CD14-positive monocyte (primary cell): ENCODE data around the gene CYP19A1. TPM values are rescaled to one million over a fixed set of nuclear protein-coding genes. Genes with fewer than 3 reads are reported as not detected.

ENCODE experiments used
- DNase-seq, 3 donors: peaks; one replicate each; pipeline ENCODE4 v3.0.0-alpha.2; 2011 to 2022
- H2AFZ ChIP-seq: 2 replicates; pipeline ENCODE4 v1.6.0; 2012; ENCODE audit warnings: mild to moderate bottlenecking, low read depth, low read length, inconsistent platforms; ENCODE audit not compliant: insufficient read depth, poor library complexity, severe bottlenecking
- H3K27ac ChIP-seq, 2 donors: 1 replicate in 1 of 2; 2 replicates in 1 of 2; pipeline ENCODE4 v1.5.1; 2012 to 2013; ENCODE audit warnings: low read length in 2 of 2, control low read depth in 1 of 2, inconsistent platforms in 1 of 2, low read depth in 1 of 2, mild to moderate bottlenecking in 1 of 2
- H3K27me3 ChIP-seq, 2 donors: one replicate each; pipeline versions ENCODE4 v1.6.0 to v1.6.1; 2011 to 2013; ENCODE audit warnings: low read length in 2 of 2; ENCODE audit not compliant: control insufficient read depth in 2 of 2, insufficient read depth in 2 of 2
- H3K36me3 ChIP-seq, 2 donors: replicated peaks in 1 of 2; 1 replicate in 1 of 2; 2 replicates in 1 of 2; pipeline versions ENCODE4 v1.5.1 to v1.6.1; 2012 to 2013; ENCODE audit warnings: low read length in 2 of 2, control low read depth in 1 of 2, inconsistent platforms in 1 of 2, mild to moderate bottlenecking in 1 of 2; ENCODE audit not compliant: insufficient read depth in 2 of 2, control insufficient read depth in 1 of 2
- H3K4me1 ChIP-seq, 2 donors: 1 replicate in 1 of 2; 2 replicates in 1 of 2; pipeline versions ENCODE4 v1.5.1 to v1.6.1; 2012 to 2013; ENCODE audit warnings: low read length in 2 of 2, control low read depth in 1 of 2, inconsistent platforms in 1 of 2, mild to moderate bottlenecking in 1 of 2, moderate library complexity in 1 of 2; ENCODE audit not compliant: insufficient read depth in 2 of 2, control insufficient read depth in 1 of 2
- H3K4me2 ChIP-seq: replicated peaks from 2 replicates; pipeline ENCODE3; 2012; ENCODE audit warnings: low read length, moderate library complexity, mild to moderate bottlenecking; ENCODE audit not compliant: poor library complexity, severe bottlenecking; ENCODE audit errors: extremely low read depth
- H3K4me3 ChIP-seq, 3 experiments: fragments of 200-600 bp in 1 of 3; sonication (generic) in 1 of 3; replicated peaks in 1 of 3; 1 replicate in 2 of 3; 2 replicates in 1 of 3; pipeline ENCODE4 v1.5.1; 2011 to 2013; ENCODE audit warnings: low read length in 3 of 3, mild to moderate bottlenecking in 3 of 3, control low read depth in 2 of 3, low read depth in 2 of 3, inconsistent platforms in 1 of 3, moderate library complexity in 1 of 3
- H3K79me2 ChIP-seq: 2 replicates; pipeline ENCODE4 v1.6.0; 2012; ENCODE audit warnings: mild to moderate bottlenecking, control low read depth, inconsistent platforms, low read length, moderate library complexity; ENCODE audit not compliant: insufficient read depth
- H3K9ac ChIP-seq: 2 replicates; pipeline ENCODE4 v1.6.0; 2017; ENCODE audit warnings: low read length, mild to moderate bottlenecking; ENCODE audit not compliant: insufficient read depth, poor library complexity, severe bottlenecking
- H3K9me3 ChIP-seq, 2 donors: replicated peaks in 1 of 2; 1 replicate in 1 of 2; 2 replicates in 1 of 2; pipeline versions ENCODE4 v1.5.1 to v1.6.1; 2012 to 2013; ENCODE audit warnings: low read length in 2 of 2, control low read depth in 1 of 2; ENCODE audit not compliant: control insufficient read depth in 1 of 2, insufficient read depth in 1 of 2
- H4K20me1 ChIP-seq: 2 replicates; pipeline ENCODE4 v1.6.0; 2012; ENCODE audit warnings: mild to moderate bottlenecking, low read length, control low read depth, moderate library complexity; ENCODE audit not compliant: insufficient read depth
- H3K27ac Mint-ChIP-seq, 7 donors: one replicate each; pipeline ENCODE4 v1.8.0; 2020; ENCODE audit warnings: mild to moderate bottlenecking in 7 of 7, mixed read lengths in 7 of 7, moderate library complexity in 6 of 7, inconsistent platforms in 2 of 7
- H3K27me3 Mint-ChIP-seq, 3 donors: one replicate each; pipeline ENCODE4 v1.8.0; 2021 to 2022; ENCODE audit warnings: low read depth in 3 of 3, mild to moderate bottlenecking in 3 of 3, mixed read lengths in 3 of 3, moderate library complexity in 3 of 3, inconsistent platforms in 1 of 3
- H3K36me3 Mint-ChIP-seq, 2 donors: one replicate each; pipeline ENCODE4 v1.8.0; 2020; ENCODE audit warnings: mixed read lengths in 2 of 2, inconsistent platforms in 1 of 2, mild to moderate bottlenecking in 1 of 2
- H3K4me1 Mint-ChIP-seq: one replicate; pipeline ENCODE4 v1.8.0; 2020; ENCODE audit warnings: mild to moderate bottlenecking, mixed read lengths
- H3K4me3 Mint-ChIP-seq, 2 donors: one replicate each; pipeline ENCODE4 v1.8.0; 2020; ENCODE audit warnings: mild to moderate bottlenecking in 2 of 2, mixed read lengths in 2 of 2, moderate library complexity in 1 of 2
- H3K9me3 Mint-ChIP-seq, 7 donors: one replicate each; pipeline ENCODE4 v1.8.0; 2020 to 2022; ENCODE audit warnings: mixed read lengths in 7 of 7, mild to moderate bottlenecking in 6 of 7, moderate library complexity in 6 of 7, inconsistent platforms in 2 of 7
- CTCF ChIP-seq: fragments of 200-600 bp; IDR thresholded peaks from one replicate; pipeline ENCODE4 v1.8.0; 2022; ENCODE audit warnings: antibody characterized with exemption, mild to moderate bottlenecking
- WGBS: methylation state at CpG from one replicate; pipeline ENCODE4 v1.1.5; 2013; ENCODE audit warnings: missing lambda C conversion rate; ENCODE audit not compliant: insufficient coverage; 5-methylcytosine and 5-hydroxymethylcytosine counted together
- intact Hi-C, 2 donors: fragments of 100-400 bp; cut with micrococcal nuclease; formaldehyde crosslinking; loops; one replicate each; pipeline versions ENCODE4 v1.15.0 to v1.15.1; 2023
- polyA plus RNA-seq, 3 donors: library from polyadenylated mRNA; depleted of rRNA in 1 of 3; unstranded in 2 of 3; stranded (reverse) in 1 of 3; fragments of 300-500 nt in 2 of 3; fragments of >200 nt in 1 of 3; fragmentation: Illumina TruSeq in 2 of 3; gene quantifications; 1 replicate in 2 of 3; 2 replicates in 1 of 3; pipeline ENCODE4 v1.2.3, GENCODE V29; 2012 to 2021

CYP19A1 gene
- polyA plus RNA-seq, 3 donors, result not detected

GRCh38 chr15:51191766-51192165, 146.6 kb downstream of the CYP19A1 start:
- H3K4me1 Mint-ChIP-seq, result peaks cover 58% of the 10 kb centered on the region
- intact Hi-C loops, result no loop called here
- H3K36me3 Mint-ChIP-seq, result peaks cover 0 to 2% of the 10 kb centered on the region in 2 donors
- peaks cover 0 to 3% (median 0%) of the 10 kb centered on the region in 7 donors for H3K9me3 Mint-ChIP-seq
- TF ChIP-seq CTCF, result no peak
- no peak overlapping the region for H3K4me3 Mint-ChIP-seq
- Histone ChIP-seq H3K36me3 (no peaks in the 10 kb centered on the region), H3K4me2 (no peak overlapping the region), H3K9me3 (no peaks in the 10 kb centered on the region), H3K27me3 (peaks cover 0 to 6% of the 10 kb centered on the region in 2 donors), H2AFZ (no peak overlapping the region), H3K9ac (no peak overlapping the region), H4K20me1 (no peaks in the 10 kb centered on the region), H3K4me3 (no peak overlapping the region), H3K4me1 (peaks cover 45 to 62% of the 10 kb centered on the region in 2 donors), H3K79me2 (no peaks in the 10 kb centered on the region), H3K27ac (no peak overlapping the region)
- peaks cover 9 to 17% (median 11%) of the 10 kb centered on the region in 3 donors for H3K27me3 Mint-ChIP-seq
- H3K27ac Mint-ChIP-seq, result no peak overlapping the region
- 93% methylated on average over 4 of the region's 9 CpGs for WGBS
- no peak for DNase-seq

DNA sequence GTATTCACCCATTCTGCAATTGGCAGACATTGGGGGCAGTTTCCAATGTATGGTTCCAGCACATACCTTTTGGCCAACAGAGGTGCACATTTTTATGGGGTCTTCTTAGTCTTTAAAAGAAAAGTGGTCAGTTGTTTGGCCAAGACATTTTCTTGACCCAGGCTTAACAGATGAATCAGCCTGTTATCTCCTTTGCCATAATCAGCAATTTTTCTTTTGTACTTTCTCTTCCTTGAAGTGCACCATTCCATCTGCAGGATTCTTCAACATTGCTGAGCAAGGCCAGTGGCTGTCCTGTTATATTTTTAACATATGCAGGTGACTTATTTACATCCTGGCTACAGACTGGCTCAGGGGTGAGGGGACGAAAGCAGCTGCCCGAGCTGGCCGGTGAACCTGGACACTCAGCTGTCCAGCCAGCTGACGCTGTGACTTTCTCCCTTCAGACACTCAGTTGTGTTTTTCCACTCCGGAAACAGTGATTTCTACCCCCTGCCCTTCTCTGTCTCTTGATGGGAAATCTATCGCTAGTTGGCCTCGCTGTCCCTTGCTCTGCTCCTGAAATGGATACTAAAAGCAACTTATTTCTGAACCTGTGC, 147.2 kb downstream of the CYP19A1 start:
- no peak for TF ChIP-seq CTCF
- Histone ChIP-seq H3K4me1 (peaks cover 51 to 68% of the 10 kb centered on the region in 2 donors), H3K79me2 (no peaks in the 10 kb centered on the region), H3K27me3 (peaks cover 0 to 4% of the 10 kb centered on the region in 2 donors), H3K9ac (no peak overlapping the region), H3K4me3 (no peak overlapping the region), H3K36me3 (no peaks in the 10 kb centered on the region), H3K27ac (no peak overlapping the region), H3K9me3 (no peaks in the 10 kb centered on the region), H2AFZ (no peak overlapping the region), H3K4me2 (no peak overlapping the region), H4K20me1 (no peaks in the 10 kb centered on the region)
- WGBS, result 98% methylated on average over 7 of the region's 7 CpGs
- H3K27ac Mint-ChIP-seq, result no peak overlapping the region
- no peak for DNase-seq
- intact Hi-C loops, result no loop called here
- H3K9me3 Mint-ChIP-seq, result peaks cover 0 to 3% (median 0%) of the 10 kb centered on the region in 7 donors
- no peak overlapping the region for H3K4me3 Mint-ChIP-seq
- peaks cover 0 to 2% of the 10 kb centered on the region in 2 donors for H3K36me3 Mint-ChIP-seq
- peaks cover 64% of the 10 kb centered on the region for H3K4me1 Mint-ChIP-seq
- peaks cover 9 to 15% (median 11%) of the 10 kb centered on the region in 3 donors for H3K27me3 Mint-ChIP-seq
